Measurements from ENCODE around the gene DIAPH3.

The DIAPH3 gene

DNA sequence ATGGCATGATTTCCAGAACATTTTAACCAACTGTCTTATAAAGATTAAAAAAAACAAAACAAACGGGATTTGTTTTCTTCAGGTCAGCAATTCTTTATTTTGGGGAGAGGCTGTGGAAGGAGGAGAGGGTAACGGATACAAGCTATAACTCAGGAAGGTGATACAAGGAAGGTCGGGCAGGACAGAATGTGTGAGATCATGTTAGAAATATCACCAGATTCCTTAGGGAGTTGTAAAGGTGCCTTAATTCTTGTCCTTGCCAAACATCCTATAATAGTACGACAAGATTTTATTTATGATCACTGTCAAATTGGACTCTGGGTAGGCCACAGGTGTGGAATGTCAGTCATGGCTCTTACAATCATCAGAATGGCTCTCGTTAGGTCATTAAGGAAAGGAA lies 503.1 kb downstream of the DIAPH3 start:
- no peak overlapping the region for H3K27ac ChIP-seq (ENCODE audit: low read depth, low read length)
- H3K36me3 ChIP-seq (ENCODE audit: control insufficient read depth, insufficient read depth, low read length), result peaks cover 4% of the 10 kb centered on the region; the same call in 1 of the 2 replicates
- H3K9me3 ChIP-seq (ENCODE audit: control insufficient read depth, insufficient read depth, low read depth, low read length), result 0 out of 2 replicates have a peak, but pooled peaks cover 2% of the 10 kb centered on the region
- H3K4me1 ChIP-seq (ENCODE audit: control insufficient read depth, insufficient read depth, low read length), result peaks cover 11% of the 10 kb centered on the region
- H3K27me3 ChIP-seq (ENCODE audit: control insufficient read depth, insufficient read depth, low read length), result no peaks in the 10 kb centered on the region
- H3K9ac ChIP-seq (ENCODE audit: low read length), result no peak overlapping the region
- H3K4me3 ChIP-seq (ENCODE audit: low read depth, low read length), result no peak overlapping the region

GRCh38 chr13:59659981-59660380 lies 503.7 kb downstream of the DIAPH3 start:
- no peak overlapping the region for H3K27ac ChIP-seq (ENCODE audit: low read depth, low read length)
- H3K9ac ChIP-seq (ENCODE audit: low read length), result no peak overlapping the region
- peaks cover 7% of the 10 kb centered on the region for H3K4me1 ChIP-seq (ENCODE audit: control insufficient read depth, insufficient read depth, low read length)
- H3K9me3 ChIP-seq (ENCODE audit: control insufficient read depth, insufficient read depth, low read depth, low read length), result 0 out of 2 replicates have a peak, but pooled peaks cover 2% of the 10 kb centered on the region
- no peaks in the 10 kb centered on the region for H3K27me3 ChIP-seq (ENCODE audit: control insufficient read depth, insufficient read depth, low read length)
- peaks cover 4% of the 10 kb centered on the region; the same call in 1 of the 2 replicates for H3K36me3 ChIP-seq (ENCODE audit: control insufficient read depth, insufficient read depth, low read length)
- no peak overlapping the region for H3K4me3 ChIP-seq (ENCODE audit: low read depth, low read length)

GRCh38 chr13:59658738-59659330 lies 504.9 kb downstream of the DIAPH3 start:
- Histone ChIP-seq H3K4me1 (ENCODE audit: control insufficient read depth, insufficient read depth, low read length) (no peaks in the 10 kb centered on the region), H3K36me3 (ENCODE audit: control insufficient read depth, insufficient read depth, low read length) (no peaks in the 10 kb centered on the region), H3K9ac (ENCODE audit: low read length) (no peak overlapping the region)

GRCh38 chr13:59658027-59658737 lies 505.5 kb downstream of the DIAPH3 start:
- H3K27ac ChIP-seq (ENCODE audit: low read depth, low read length), result no peak overlapping the region
- H3K27me3 ChIP-seq (ENCODE audit: control insufficient read depth, insufficient read depth, low read length), result no peaks in the 10 kb centered on the region
- no peaks in the 10 kb centered on the region for H3K4me1 ChIP-seq (ENCODE audit: control insufficient read depth, insufficient read depth, low read length)
- no peaks in the 10 kb centered on the region for H3K36me3 ChIP-seq (ENCODE audit: control insufficient read depth, insufficient read depth, low read length)
- no peak overlapping the region for H3K9ac ChIP-seq (ENCODE audit: low read length)
- H3K9me3 ChIP-seq (ENCODE audit: control insufficient read depth, insufficient read depth, low read depth, low read length), result no peaks in the 10 kb centered on the region
- no peak overlapping the region for H3K4me3 ChIP-seq (ENCODE audit: low read depth, low read length)

More at GRCh38 chr13:59658738-59659330, 504.9 kb downstream of the DIAPH3 start:
- Histone ChIP-seq H3K4me3 (ENCODE audit: low read depth, low read length) (no peak overlapping the region), H3K27ac (ENCODE audit: low read depth, low read length) (no peak overlapping the region), H3K9me3 (ENCODE audit: control insufficient read depth, insufficient read depth, low read depth, low read length) (0 out of 2 replicates have a peak, but pooled peaks cover 2% of the 10 kb centered on the region), H3K27me3 (ENCODE audit: control insufficient read depth, insufficient read depth, low read length) (no peaks in the 10 kb centered on the region)

DNA sequence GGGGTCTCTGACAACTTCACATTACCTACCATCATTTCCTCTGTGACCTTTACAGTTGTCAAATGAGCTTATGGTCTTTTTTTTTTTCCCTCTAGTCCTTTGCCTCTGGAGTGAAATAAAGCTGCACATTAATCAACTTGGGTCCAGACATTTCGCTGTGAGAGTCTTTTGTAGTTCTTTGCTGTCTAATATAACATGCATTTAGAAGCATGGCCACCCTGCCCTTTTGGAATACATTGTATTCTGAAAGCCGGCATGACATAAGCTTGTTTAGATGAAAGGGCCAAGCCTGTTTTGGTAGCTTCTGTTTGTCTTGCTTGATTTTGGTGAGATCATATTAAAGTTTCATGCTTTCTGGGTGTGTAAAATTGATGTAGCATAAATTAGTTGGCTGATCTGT lies 509.8 kb downstream of the DIAPH3 start:
- H3K27ac ChIP-seq (ENCODE audit: low read depth, low read length), result no peak overlapping the region
- no peaks in the 10 kb centered on the region for H3K4me1 ChIP-seq (ENCODE audit: control insufficient read depth, insufficient read depth, low read length)
- H3K27me3 ChIP-seq (ENCODE audit: control insufficient read depth, insufficient read depth, low read length), result no peaks in the 10 kb centered on the region
- H3K36me3 ChIP-seq (ENCODE audit: control insufficient read depth, insufficient read depth, low read length), result no peaks in the 10 kb centered on the region
- H3K9ac ChIP-seq (ENCODE audit: low read length), result no peak overlapping the region
- no peaks in the 10 kb centered on the region for H3K9me3 ChIP-seq (ENCODE audit: control insufficient read depth, insufficient read depth, low read depth, low read length)
- no peak overlapping the region for H3K4me3 ChIP-seq (ENCODE audit: low read depth, low read length)

- Histone ChIP-seq H3K9me3 (ENCODE audit: control insufficient read depth, insufficient read depth, low read depth, low read length) (no peaks in the 10 kb centered on the region), H3K27ac (ENCODE audit: low read depth, low read length) (no peak overlapping the region), H3K4me3 (ENCODE audit: low read depth, low read length) (no peak overlapping the region), H3K4me1 (ENCODE audit: control insufficient read depth, insufficient read depth, low read length) (no peaks in the 10 kb centered on the region), H3K9ac (ENCODE audit: low read length) (no peak overlapping the region), H3K27me3 (ENCODE audit: control insufficient read depth, insufficient read depth, low read length) (no peaks in the 10 kb centered on the region), H3K36me3 (ENCODE audit: control insufficient read depth, insufficient read depth, low read length) (no peaks in the 10 kb centered on the region)
Measured at GRCh38 chr13:59651479-59651878, 512.2 kb downstream of the DIAPH3 start.

DNA sequence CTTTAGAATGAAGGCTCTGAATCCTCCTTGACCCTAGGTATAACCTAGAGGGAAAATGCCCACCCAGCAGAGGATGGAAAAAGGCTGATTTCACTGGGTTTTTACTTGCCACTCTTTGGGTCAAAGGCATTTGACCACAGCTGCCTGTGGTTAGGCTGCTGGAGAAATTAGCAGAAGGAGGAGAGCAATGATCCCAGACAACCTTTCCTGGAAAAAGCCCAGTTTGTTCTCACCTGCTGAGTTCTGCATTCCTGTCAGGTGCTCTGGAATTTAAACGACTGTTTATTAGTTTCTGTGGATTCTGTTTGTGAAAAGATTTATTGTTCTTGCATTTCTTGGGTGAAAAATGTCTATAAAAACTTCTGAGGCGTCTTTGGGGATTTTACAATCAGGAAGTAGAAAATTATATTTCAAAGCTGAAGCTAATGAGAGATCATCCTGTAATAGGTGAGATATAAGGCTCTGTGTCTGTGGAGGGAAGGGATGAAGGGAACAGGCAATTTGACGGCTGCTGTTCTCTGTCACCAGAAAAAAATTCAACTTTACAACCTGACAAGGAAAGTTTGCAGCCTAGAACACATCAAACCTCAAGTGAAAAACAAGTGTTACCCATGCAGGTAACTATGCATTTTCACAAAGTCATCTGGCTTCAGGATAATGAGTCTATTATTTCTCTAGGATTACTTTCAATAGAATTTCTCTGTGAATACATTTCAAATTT lies 519.7 kb downstream of the DIAPH3 start:
- H3K36me3 ChIP-seq (ENCODE audit: control insufficient read depth, insufficient read depth, low read length), result no peaks in the 10 kb centered on the region
- no peaks in the 10 kb centered on the region for H3K27me3 ChIP-seq (ENCODE audit: control insufficient read depth, insufficient read depth, low read length)
- no peaks in the 10 kb centered on the region for H3K9me3 ChIP-seq (ENCODE audit: control insufficient read depth, insufficient read depth, low read depth, low read length)
- H3K4me1 ChIP-seq (ENCODE audit: control insufficient read depth, insufficient read depth, low read length), result peaks cover 13% of the 10 kb centered on the region
- H3K9ac ChIP-seq (ENCODE audit: low read length), result no peak overlapping the region
- H3K4me3 ChIP-seq (ENCODE audit: low read depth, low read length), result no peak overlapping the region
- H3K27ac ChIP-seq (ENCODE audit: low read depth, low read length), result no peak overlapping the region

DNA sequence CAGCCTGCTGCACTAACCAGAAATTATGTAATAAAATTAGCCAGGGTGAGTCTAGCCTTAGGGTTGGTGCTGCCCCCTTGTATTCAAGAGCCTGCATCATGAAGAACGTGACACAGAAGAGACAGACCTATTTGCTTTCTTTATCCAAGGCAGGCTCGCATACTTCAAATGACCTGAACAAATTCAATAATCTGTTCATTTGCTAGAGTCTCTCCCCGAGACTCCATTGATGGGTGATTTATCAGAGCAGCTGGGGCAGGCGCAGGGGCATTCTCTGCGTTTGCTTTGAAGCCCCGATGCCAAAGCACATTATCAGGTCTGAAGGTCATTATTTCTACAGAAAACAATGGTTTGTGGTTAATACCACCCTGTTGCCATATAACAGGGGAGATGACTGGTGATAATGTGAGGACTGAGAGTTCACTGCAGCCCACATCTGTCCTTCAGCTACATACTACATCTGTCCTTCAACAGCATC lies 520.3 kb downstream of the DIAPH3 start:
- H3K4me3 ChIP-seq (ENCODE audit: low read depth, low read length), result no peak overlapping the region
- H3K9ac ChIP-seq (ENCODE audit: low read length), result no peak overlapping the region
- H3K9me3 ChIP-seq (ENCODE audit: control insufficient read depth, insufficient read depth, low read depth, low read length), result no peaks in the 10 kb centered on the region
- H3K27me3 ChIP-seq (ENCODE audit: control insufficient read depth, insufficient read depth, low read length), result no peaks in the 10 kb centered on the region
- H3K27ac ChIP-seq (ENCODE audit: low read depth, low read length), result no peak overlapping the region
- no peaks in the 10 kb centered on the region for H3K36me3 ChIP-seq (ENCODE audit: control insufficient read depth, insufficient read depth, low read length)
- peaks cover 13% of the 10 kb centered on the region for H3K4me1 ChIP-seq (ENCODE audit: control insufficient read depth, insufficient read depth, low read length)

DNA sequence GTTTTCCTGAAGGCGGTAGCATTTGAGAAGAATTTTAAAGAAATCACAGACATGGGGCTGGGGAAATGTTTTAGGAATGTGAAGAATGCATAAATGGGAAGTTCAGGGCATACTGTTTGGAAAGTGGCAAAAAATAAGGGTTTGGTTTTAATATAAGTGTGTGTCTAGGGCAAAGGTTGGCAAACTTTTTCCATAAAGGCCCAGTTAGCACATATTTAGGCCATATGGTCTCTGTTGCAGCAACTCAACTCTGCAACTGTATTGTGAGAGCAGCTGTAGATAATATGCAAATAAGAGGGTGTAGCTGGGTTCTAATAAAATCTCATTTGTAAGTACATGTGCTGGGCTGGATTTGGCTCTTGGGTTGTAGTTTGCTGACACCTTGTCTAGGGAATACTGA lies 521.9 kb downstream of the DIAPH3 start:
- no peak overlapping the region for H3K4me3 ChIP-seq (ENCODE audit: low read depth, low read length)
- H3K27ac ChIP-seq (ENCODE audit: low read depth, low read length), result no peak overlapping the region
- no peak overlapping the region for H3K9ac ChIP-seq (ENCODE audit: low read length)
- peaks cover 13% of the 10 kb centered on the region for H3K4me1 ChIP-seq (ENCODE audit: control insufficient read depth, insufficient read depth, low read length)
- no peaks in the 10 kb centered on the region for H3K9me3 ChIP-seq (ENCODE audit: control insufficient read depth, insufficient read depth, low read depth, low read length)
- no peaks in the 10 kb centered on the region for H3K27me3 ChIP-seq (ENCODE audit: control insufficient read depth, insufficient read depth, low read length)
- H3K36me3 ChIP-seq (ENCODE audit: control insufficient read depth, insufficient read depth, low read length), result no peaks in the 10 kb centered on the region

DNA sequence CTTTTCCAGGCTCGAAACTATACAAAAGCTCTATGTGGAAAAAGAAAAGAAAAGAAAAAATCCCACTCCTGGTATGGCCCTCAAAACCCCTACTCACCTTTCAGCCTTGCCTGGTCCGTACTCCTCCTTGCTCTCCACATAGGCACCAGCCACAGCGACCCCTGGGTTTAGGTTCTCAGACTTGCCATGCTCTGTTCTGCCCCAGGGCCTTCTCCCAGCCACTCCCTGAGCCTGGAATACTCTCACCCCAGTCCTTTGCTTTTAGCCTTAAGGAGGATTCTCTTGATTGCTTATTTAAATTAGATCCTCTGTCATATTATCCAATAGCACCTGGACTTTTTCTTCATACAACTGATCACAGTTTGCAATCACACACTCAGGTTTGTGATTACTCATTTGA lies 522.5 kb downstream of the DIAPH3 start:
- Histone ChIP-seq H3K4me1 (ENCODE audit: control insufficient read depth, insufficient read depth, low read length) (peaks cover 13% of the 10 kb centered on the region), H3K4me3 (ENCODE audit: low read depth, low read length) (no peak overlapping the region), H3K9me3 (ENCODE audit: control insufficient read depth, insufficient read depth, low read depth, low read length) (no peaks in the 10 kb centered on the region), H3K27ac (ENCODE audit: low read depth, low read length) (no peak overlapping the region), H3K36me3 (ENCODE audit: control insufficient read depth, insufficient read depth, low read length) (no peaks in the 10 kb centered on the region), H3K9ac (ENCODE audit: low read length) (no peak overlapping the region), H3K27me3 (ENCODE audit: control insufficient read depth, insufficient read depth, low read length) (no peaks in the 10 kb centered on the region)

DNA sequence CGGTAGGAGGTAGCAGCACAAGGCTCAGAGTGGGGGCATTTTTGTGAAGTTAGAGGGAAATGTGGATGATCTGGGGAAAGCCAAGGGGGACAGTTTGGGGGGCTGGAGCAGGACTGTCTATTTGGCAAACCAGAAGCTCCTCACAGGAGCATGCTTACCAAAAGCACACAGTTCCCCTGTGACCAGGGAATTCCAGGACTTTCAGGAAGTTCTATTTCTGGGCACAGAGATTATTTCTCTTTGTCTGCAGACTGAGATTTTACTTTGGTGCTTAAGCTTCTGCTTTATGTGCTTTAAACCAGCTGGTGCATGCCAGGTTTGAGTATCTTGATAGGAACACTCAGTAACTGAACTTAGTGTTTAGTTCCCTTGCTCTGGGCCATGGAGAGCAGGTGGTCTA lies 525.3 kb downstream of the DIAPH3 start:
- no peaks in the 10 kb centered on the region for H3K36me3 ChIP-seq (ENCODE audit: control insufficient read depth, insufficient read depth, low read length)
- H3K27ac ChIP-seq (ENCODE audit: low read depth, low read length), result no peak overlapping the region
- no peak overlapping the region for H3K9ac ChIP-seq (ENCODE audit: low read length)
- H3K27me3 ChIP-seq (ENCODE audit: control insufficient read depth, insufficient read depth, low read length), result no peaks in the 10 kb centered on the region
- no peak overlapping the region for H3K4me3 ChIP-seq (ENCODE audit: low read depth, low read length)
- H3K9me3 ChIP-seq (ENCODE audit: control insufficient read depth, insufficient read depth, low read depth, low read length), result no peaks in the 10 kb centered on the region
- H3K4me1 ChIP-seq (ENCODE audit: control insufficient read depth, insufficient read depth, low read length), result peaks cover 15% of the 10 kb centered on the region

All from HUES6 (cell line).